HepG2 (cell line): ENCODE data around the gene DNAJB12. TPM values are rescaled to one million over a fixed set of nuclear protein-coding genes. Genes with fewer than 3 reads are reported as not detected.

ENCODE experiments used
- BCL3 ChIP-seq: sonication (generic); formaldehyde crosslinking; IDR thresholded peaks from 2 replicates; pipeline ENCODE4 v1.5.1; 2020; ENCODE audit warnings: mild to moderate bottlenecking, missing genetic modification reagents, moderate library complexity
- BHLHE40 ChIP-seq: IDR thresholded peaks from 2 replicates; pipeline ENCODE4 v1.6.1; 2011; ENCODE audit warnings: low read length, improper control_type of control experiment
- GATA4 ChIP-seq: sonication (generic); IDR thresholded peaks from 2 replicates; pipeline ENCODE4 v1.6.1; 2016; ENCODE audit warnings: antibody characterized with exemption, low read depth, borderline replicate concordance
- HDAC2 ChIP-seq: sonication (generic); formaldehyde crosslinking; IDR thresholded peaks from 2 replicates; pipeline ENCODE4 v1.4.0; 2020; ENCODE audit warnings: missing genetic modification reagents
- JARID2 ChIP-seq: sonication (generic); formaldehyde crosslinking; IDR thresholded peaks from 2 replicates; pipeline ENCODE4 v1.8.1; 2023; ENCODE audit warnings: missing genetic modification reagents, inconsistent platforms; ENCODE audit not compliant: insufficient replicate concordance
- MAX ChIP-seq: IDR thresholded peaks from 2 replicates; pipeline ENCODE4 v1.6.1; 2012; ENCODE audit warnings: inconsistent platforms
- NR2F6 ChIP-seq, 2 experiments: IDR thresholded peaks; 2 replicates each; pipeline ENCODE4 v1.6.1; 2016; ENCODE audit warnings: antibody characterized with exemption in 1 of 2, mild to moderate bottlenecking in 1 of 2
- PRDM15 ChIP-seq: sonication (generic); formaldehyde crosslinking; IDR thresholded peaks from 2 replicates; pipeline ENCODE4 v1.4.0; 2020; ENCODE audit warnings: missing genetic modification reagents
- SYNCRIP ChIP-seq: fragments of 200-400 bp; formaldehyde crosslinking; IDR thresholded peaks from 2 replicates; pipeline ENCODE4 v1.6.1; 2018; ENCODE audit warnings: mild to moderate bottlenecking, low read depth, low read length; ENCODE audit not compliant: insufficient read depth
- TFAP4 ChIP-seq: sonication (generic); IDR thresholded peaks from 2 replicates; pipeline ENCODE4 v1.6.1; 2016; ENCODE audit warnings: low read depth, borderline replicate concordance
- ZEB1 ChIP-seq: IDR thresholded peaks from 2 replicates; pipeline ENCODE4 v1.6.1; 2012; ENCODE audit warnings: mild to moderate bottlenecking, low read depth, inconsistent platforms; ENCODE audit not compliant: insufficient replicate concordance
- ZNF33B ChIP-seq: sonication (generic); formaldehyde crosslinking; IDR thresholded peaks from 2 replicates; pipeline ENCODE4 v1.5.1; 2020; ENCODE audit warnings: mild to moderate bottlenecking, missing genetic modification reagents
- ZNF512 ChIP-seq: sonication (generic); formaldehyde crosslinking; IDR thresholded peaks from 2 replicates; pipeline ENCODE4 v1.4.0; 2020; ENCODE audit warnings: mild to moderate bottlenecking, missing genetic modification reagents
- ZNF543 ChIP-seq: sonication (generic); formaldehyde crosslinking; IDR thresholded peaks from 2 replicates; pipeline ENCODE4 v1.4.0; 2020; ENCODE audit warnings: mild to moderate bottlenecking, missing genetic modification reagents
- ZNF549 ChIP-seq: sonication (generic); formaldehyde crosslinking; IDR thresholded peaks from 2 replicates; pipeline ENCODE4 v1.5.0; 2020; ENCODE audit warnings: missing genetic modification reagents
- ZNF704 ChIP-seq: sonication (generic); formaldehyde crosslinking; IDR thresholded peaks from 2 replicates; pipeline ENCODE4 v1.8.1; 2023; ENCODE audit warnings: mild to moderate bottlenecking, inconsistent platforms, moderate library complexity, missing genetic modification reagents, borderline replicate concordance
- ZSCAN22 ChIP-seq: sonication (generic); formaldehyde crosslinking; IDR thresholded peaks from 2 replicates; pipeline ENCODE4 v1.4.0; 2020; ENCODE audit warnings: mild to moderate bottlenecking, missing genetic modification reagents
- polyA plus RNA-seq, 8 experiments: library from polyadenylated mRNA; depleted of rRNA in 3 of 8; stranded (reverse) in 7 of 8; unstranded in 1 of 8; fragments of >200 nt; fragmentation: Illumina TruSeq in 4 of 8; extraction: Trizol in 4 of 8; gene quantifications; 2 replicates each; pipeline versions ENCODE4 v1.2.1 to v1.2.3, GENCODE V29; 2011 to 2016; ENCODE audit warnings: low read depth in 4 of 8, missing spikeins in 1 of 8, mixed read lengths in 1 of 8; ENCODE audit not compliant: insufficient read depth in 1 of 8
- total RNA-seq, 5 experiments: library from RNA; depleted of rRNA; stranded (reverse); fragments of >200 nt; fragmentation: Illumina TruSeq; extraction: Trizol; gene quantifications; 2 replicates each; pipeline ENCODE4 v1.2.3, GENCODE V29; 2016; ENCODE audit warnings: low read depth in 1 of 5

The DNAJB12 gene
- total and polyA plus RNA-seq, 2 of the 13 experiments (the other 11 are each of a cell fraction or from before 2014, with no cell fraction given), result 10.8 to 18.2 TPM

GRCh38 chr10:72309290-72310240 lies 45.2 kb downstream of the DNAJB12 start (continued):
- 0 out of 2 replicates have a peak, but pooled peaks have one; percentile 36 for TF ChIP-seq PRDM15 (CRISPR knock-in tag)
- TF ChIP-seq BHLHE40, result peak; percentile 14; the same call in 1 of the 2 replicates
- peak; percentile 69; the same call in 1 of the 2 replicates for TF ChIP-seq MAX
- TF ChIP-seq ZNF704 (CRISPR knock-in tag), result no peak
- TF ChIP-seq ZNF33B (CRISPR knock-in tag), result no peak
- no peak for TF ChIP-seq JARID2 (CRISPR knock-in tag)
- no peak for TF ChIP-seq ZNF512 (CRISPR knock-in tag)
- TF ChIP-seq ZSCAN22 (CRISPR knock-in tag), result no peak
- no peak for TF ChIP-seq ZNF543
- TF ChIP-seq GATA4, result no peak
- TF ChIP-seq BCL3 (CRISPR knock-in tag), result 0 out of 2 replicates have a peak, but pooled peaks have one; percentile 2
- peak; percentile 76 for TF ChIP-seq TFAP4
- TF ChIP-seq SYNCRIP, result no peak
- TF ChIP-seq ZEB1, result no peak
- TF ChIP-seq HDAC2 (CRISPR knock-in tag), result 0 out of 2 replicates have a peak, but pooled peaks have one; percentile 31
- TF ChIP-seq NR2F6 (IDR thresholded peaks at IDR 0.05), result no peak
- no peak for TF ChIP-seq NR2F6 (CRISPR knock-in tag; IDR thresholded peaks at IDR 0.05)
- TF ChIP-seq ZNF549, result no peak
